Activated CD4-positive, alpha-beta T cell treated with anti-CD3 and anti-CD28 coated beads, Interleukin-2, amount 50 U/mL, for 1 hour (primary cell): ENCODE measurements around the gene LRRC34.

Experiments used
- DNase-seq: peaks from one replicate; pipeline ENCODE4 v3.0.0-alpha.2; 2020

Gene LRRC34

GRCh38 chr3:169812332-169813235, at the start of gene LRRC34, which contains the start of gene LRRIQ4:
TSS of gene LRRC34 (minus strand) at chr3:169812904. CDS start at chr3:169812548, 356 bp downstream.
TSS of gene LRRIQ4 (plus strand) at chr3:169812870. CDS start at chr3:169821922, 9,052 bp downstream.
- DNase-seq = peak; percentile 53

- no peak for DNase-seq
Measured at GRCh38 chr3:169861871-169862270, 49.2 kb upstream of the LRRC34 start.

GRCh38 chr3:169857811-169858210, 45.1 kb upstream of the LRRC34 start:
- no peak for DNase-seq

GRCh38 chr3:169855514-169855913, 42.8 kb upstream of the LRRC34 start:
- DNase-seq = no peak

GRCh38 chr3:169850618-169851017, 37.9 kb upstream of the LRRC34 start:
- no peak for DNase-seq

- DNase-seq = no peak
Measured at GRCh38 chr3:169848741-169849140, 36.0 kb upstream of the LRRC34 start.

- no peak for DNase-seq
Measured at GRCh38 chr3:169847896-169848295, 35.2 kb upstream of the LRRC34 start.

GRCh38 chr3:169846458-169847193, 33.9 kb upstream of the LRRC34 start:
- DNase-seq = no peak

- no peak for DNase-seq
Measured at GRCh38 chr3:169842960-169843359, 30.3 kb upstream of the LRRC34 start.

- DNase-seq = no peak
Measured at GRCh38 chr3:169841171-169841570, 28.5 kb upstream of the LRRC34 start.

- no peak for DNase-seq
Measured at GRCh38 chr3:169838511-169839030, 25.9 kb upstream of the LRRC34 start.

GRCh38 chr3:169836942-169837275, 24.2 kb upstream of the LRRC34 start:
- no peak for DNase-seq

GRCh38 chr3:169836078-169836941, 23.6 kb upstream of the LRRC34 start:
- no peak for DNase-seq

- DNase-seq = no peak
Measured at GRCh38 chr3:169835533-169835932, 22.8 kb upstream of the LRRC34 start.

- no peak for DNase-seq
Measured at GRCh38 chr3:169827712-169828111, 15.0 kb upstream of the LRRC34 start.

- no peak for DNase-seq
Measured at GRCh38 chr3:169825316-169825715, 12.6 kb upstream of the LRRC34 start.

GRCh38 chr3:169822983-169823382, 10.3 kb upstream of the LRRC34 start:
- no peak for DNase-seq

- no peak for DNase-seq
Measured at GRCh38 chr3:169822540-169822939, 9.8 kb upstream of the LRRC34 start.

- DNase-seq = no peak
Measured at GRCh38 chr3:169822091-169822490, 9.4 kb upstream of the LRRC34 start.

GRCh38 chr3:169818316-169818715, 5.6 kb upstream of the LRRC34 start:
- DNase-seq = no peak

GRCh38 chr3:169815590-169816150, 3.0 kb upstream of the LRRC34 start:
- DNase-seq = no peak

GRCh38 chr3:169813757-169814517, 1.2 kb upstream of the LRRC34 start:
- DNase-seq = peak; percentile 64
